Globus pallidus (tissue), 1 donor: ENCODE measurements around the gene DNAAF8.
"Not testable (repeated sequence)": the region's sequence is repeated elsewhere in the genome, so short reads cannot be mapped to it uniquely, and the experiment has no call there.

ENCODE experiments used
- DNase-seq: peaks from one replicate; pipeline ENCODE4 v3.0.0-alpha.2; 2015; ENCODE audit warnings: low spot score

DNAAF8 gene

GRCh38 chr16:4783251-4783950 lies 49.1 kb downstream of the DNAAF8 start:
- DNase-seq = no peak

- no peak for DNase-seq
Observed at GRCh38 chr16:4783951-4784336, 49.6 kb downstream of the DNAAF8 start.

- DNase-seq = not testable (repeated sequence)
Observed at GRCh38 chr16:4784444-4784987, 50.2 kb downstream of the DNAAF8 start.

GRCh38 chr16:4785758-4786433 lies 51.6 kb downstream of the DNAAF8 start:
- no peak for DNase-seq

- DNase-seq = no peak
Observed at GRCh38 chr16:4787068-4787467, 52.7 kb downstream of the DNAAF8 start.

- no peak for DNase-seq
Observed at GRCh38 chr16:4787627-4788482, 53.5 kb downstream of the DNAAF8 start, which contains the start of gene SEPTIN12. Gene SEPTIN12, minus strand, starts transcription at chr16:4788345. Its CDS starts 700 bp downstream, at chr16:4787645.

- no peak for DNase-seq
Observed at GRCh38 chr16:4788489-4788889, 54.2 kb downstream of the DNAAF8 start.

- DNase-seq = no peak
Observed at GRCh38 chr16:4788910-4789309, 54.6 kb downstream of the DNAAF8 start.

GRCh38 chr16:4790261-4790660 lies 55.9 kb downstream of the DNAAF8 start:
- no peak for DNase-seq

GRCh38 chr16:4790871-4791270 lies 56.5 kb downstream of the DNAAF8 start:
- no peak for DNase-seq

- no peak for DNase-seq
Observed at GRCh38 chr16:4792951-4793513, 58.7 kb downstream of the DNAAF8 start.

GRCh38 chr16:4795181-4795827 lies 61.0 kb downstream of the DNAAF8 start, which contains the start of gene SMIM22:
Gene SMIM22, plus strand, starts transcription at chr16:4795369. Its CDS starts 366 bp downstream, at chr16:4795735.
- no peak for DNase-seq

GRCh38 chr16:4795828-4796572 lies 61.7 kb downstream of the DNAAF8 start:
- DNase-seq = no peak

- DNase-seq = no peak
Observed at GRCh38 chr16:4796982-4797804, 62.9 kb downstream of the DNAAF8 start.

- no peak for DNase-seq
Observed at GRCh38 chr16:4797805-4798252, 63.5 kb downstream of the DNAAF8 start.

- DNase-seq = no peak
Observed at GRCh38 chr16:4798456-4798855, 64.1 kb downstream of the DNAAF8 start.
